BJ (cell line): Measurements from ENCODE around the gene RNF26. TPM values are rescaled to one million over a fixed set of nuclear protein-coding genes. Genes with fewer than 3 reads are reported as not detected.

Experiments used
- CTCF ChIA-PET: fragments of 350-600 bp; formaldehyde crosslinking; extraction: SDS; loops from one replicate; lab custom pipeline; 2021; ENCODE audit warnings: antibody characterized with exemption, inconsistent platforms; lab: Yijun Ruan, JAX
- POLR2A ChIA-PET: fragments of 300-600 bp; sonication (Branson Sonifier 250); formaldehyde crosslinking; extraction: SDS; loops from one replicate; lab custom pipeline; 2021; ENCODE audit warnings: antibody characterized with exemption; lab: Charles Lee
- DNase-seq: peaks from one replicate; pipeline ENCODE4 v3.0.0-alpha.2; 2011; ENCODE audit warnings: low read depth
- H3K27me3 ChIP-seq: 2 replicates; pipeline ENCODE4 v1.6.0; 2011; ENCODE audit warnings: low read length; ENCODE audit not compliant: control insufficient read depth, insufficient read depth
- H3K36me3 ChIP-seq: 2 replicates; pipeline ENCODE4 v1.5.1; 2011; ENCODE audit warnings: low read length; ENCODE audit not compliant: control insufficient read depth, insufficient read depth
- H3K4me3 ChIP-seq: 2 replicates; pipeline ENCODE4 v1.5.1; 2011; ENCODE audit warnings: low read depth, mild to moderate bottlenecking, control low read depth, low read length
- CTCF ChIP-seq: IDR thresholded peaks from 2 replicates; pipeline ENCODE4 v1.5.1; 2011; ENCODE audit warnings: low read depth, mild to moderate bottlenecking, control low read depth, inconsistent platforms, low read length, moderate library complexity; ENCODE audit not compliant: insufficient read depth
- polyA plus RNA-seq: library from polyadenylated mRNA; depleted of rRNA; stranded (reverse); fragments of >200 nt; gene quantifications from 2 replicates; pipeline ENCODE4 v1.2.3, GENCODE V29; 2011

Gene RNF26
- polyA plus RNA-seq, 1 experiment, result 65.1 TPM

GRCh38 chr11:119371067-119371601 is 36.8 kb downstream of the RNF26 start:
- TF ChIP-seq CTCF, result no peak
- CTCF ChIA-PET, result interaction anchor here (1.0 to 21.4 kb wide), 10 partner anchors 10 to 109 kb away, joined by 3 to 349 read pairs (median 4); partner anchors contain the start of genes C1QTNF5 and USP2
- no peak for DNase-seq
- Histone ChIP-seq H3K27me3 (no peaks in the 10 kb centered on the region; the same call in 1 of the 2 replicates), H3K4me3 (no peak overlapping the region), H3K36me3 (no peaks in the 10 kb centered on the region)
- POLR2A ChIA-PET, result no interaction called here

- DNase-seq, result no peak
- H3K36me3 ChIP-seq, result no peaks in the 10 kb centered on the region
- no peaks in the 10 kb centered on the region; the same call in 1 of the 2 replicates for H3K27me3 ChIP-seq
- ChIA-PET POLR2A (no interaction called here), CTCF (interaction anchor here (1.3 to 21.4 kb wide), 7 partner anchors 9 to 103 kb away, joined by 4 to 349 read pairs (median 58); partner anchors contain the start of genes C1QTNF5 and USP2)
- no peak for TF ChIP-seq CTCF
- H3K4me3 ChIP-seq, result no peak overlapping the region
These were observed 37.5 kb downstream of the RNF26 start for GRCh38 chr11:119371778-119372182.

GRCh38 chr11:119372260-119373058 is 38.1 kb downstream of the RNF26 start:
- ChIA-PET CTCF (interaction anchor here (1.3 to 21.4 kb wide), 10 partner anchors 8 to 102 kb away, joined by 4 to 349 read pairs (median 24); partner anchors contain the start of genes C1QTNF5 and USP2), POLR2A (no interaction called here)
- Histone ChIP-seq H3K36me3 (no peaks in the 10 kb centered on the region), H3K27me3 (no peaks in the 10 kb centered on the region; the same call in 1 of the 2 replicates), H3K4me3 (no peak overlapping the region)
- no peak for DNase-seq
- TF ChIP-seq CTCF, result no peak

- Histone ChIP-seq H3K36me3 (no peaks in the 10 kb centered on the region), H3K4me3 (no peak overlapping the region), H3K27me3 (no peaks in the 10 kb centered on the region; the same call in 1 of the 2 replicates)
- POLR2A ChIA-PET, result no interaction called here
- DNase-seq, result no peak
- no peak for TF ChIP-seq CTCF
- CTCF ChIA-PET, result interaction anchor here (0.5 to 21.4 kb wide), 28 partner anchors 8 to 808 kb away, joined by 3 to 349 read pairs (median 4); partner anchors contain the start of gene C1QTNF5
These were observed 39.0 kb downstream of the RNF26 start for GRCh38 chr11:119373059-119373920.
